Upper lobe of right lung (tissue), 1 donor: ENCODE measurements around the gene MAP3K6. TPM values are rescaled to one million over a fixed set of nuclear protein-coding genes. Genes with fewer than 3 reads are reported as not detected.

Experiments
- ATAC-seq: fragments of 200-7000 bp; cut with Tn5 transposase; one replicate; pipeline ENCODE4 v1.9.1; 2020; ENCODE audit warnings: mild to moderate bottlenecking, moderate library complexity
- DNase-seq: peaks from one replicate; pipeline ENCODE4 v3.0.0-alpha.2; 2020
- H3K27ac ChIP-seq: fragments of 200-600 bp; one replicate; pipeline ENCODE4 v1.8.0; 2022
- H3K27me3 ChIP-seq: fragments of 200-600 bp; one replicate; pipeline ENCODE4 v1.8.0; 2022; ENCODE audit warnings: mild to moderate bottlenecking
- H3K36me3 ChIP-seq: fragments of 200-600 bp; one replicate; pipeline ENCODE4 v1.8.0; 2022
- H3K4me1 ChIP-seq: fragments of 200-600 bp; one replicate; pipeline ENCODE4 v1.8.0; 2022
- H3K4me3 ChIP-seq: fragments of 200-600 bp; one replicate; pipeline ENCODE4 v1.8.0; 2022; ENCODE audit warnings: mild to moderate bottlenecking
- H3K9me3 ChIP-seq: fragments of 200-600 bp; one replicate; pipeline ENCODE4 v1.8.0; 2022
- CTCF ChIP-seq: fragments of 200-600 bp; IDR thresholded peaks from one replicate; pipeline ENCODE4 v1.8.0; 2022; ENCODE audit warnings: antibody characterized with exemption
- intact Hi-C: fragments of 100-400 bp; cut with DNase I; formaldehyde crosslinking; loops from one replicate; pipeline ENCODE4 v1.11.0; 2022
- total RNA-seq: library from RNA; stranded (reverse); fragmentation: NEBNext Ultra II Directional; extraction: Animal tissue kit (Norgen Biotek cat#: 25700); gene quantifications from one replicate; pipeline ENCODE4 v1.2.1, GENCODE V29; 2021
- donor health status: DM: no; HTN: yes; CAD: no; lungs with severe emphysema.

The MAP3K6 gene
- total RNA-seq, 1 donor from 2014 or later, result 144 TPM

GRCh38 chr1:27356619-27357280 is 10.0 kb downstream of the MAP3K6 start:
- Histone ChIP-seq H3K4me1 (no peaks in the 10 kb centered on the region), H3K27ac (no peak overlapping the region), H3K9me3 (no peaks in the 10 kb centered on the region), H3K36me3 (peaks cover 84% of the 10 kb centered on the region), H3K27me3 (no peaks in the 10 kb centered on the region), H3K4me3 (no peak overlapping the region)
- DNase-seq, result no peak
- TF ChIP-seq CTCF, result no peak
- no peak for ATAC-seq
- intact Hi-C loops, result no loop called here

GRCh38 chr1:27356277-27356618 is 10.5 kb downstream of the MAP3K6 start:
- H3K27ac ChIP-seq, result no peak overlapping the region
- intact Hi-C loops, result no loop called here

GRCh38 chr1:27355683-27356082 is 11.1 kb downstream of the MAP3K6 start:
- DNase-seq, result no peak
- Histone ChIP-seq H3K4me1 (peaks cover 6% of the 10 kb centered on the region), H3K27ac (no peak overlapping the region), H3K4me3 (no peak overlapping the region), H3K27me3 (no peaks in the 10 kb centered on the region), H3K36me3 (peaks cover 73% of the 10 kb centered on the region), H3K9me3 (no peaks in the 10 kb centered on the region)
- intact Hi-C loops, result no loop called here
- TF ChIP-seq CTCF, result no peak
- no peak for ATAC-seq

More at GRCh38 chr1:27356277-27356618, 10.5 kb downstream of the MAP3K6 start:
- Histone ChIP-seq H3K27me3 (no peaks in the 10 kb centered on the region), H3K9me3 (no peaks in the 10 kb centered on the region), H3K36me3 (peaks cover 79% of the 10 kb centered on the region), H3K4me1 (peaks cover under 1% of the 10 kb centered on the region), H3K4me3 (no peak overlapping the region)
- DNase-seq (no peak), ATAC-seq (no peak)
- TF ChIP-seq CTCF, result no peak

- ATAC-seq, result no peak
- H3K4me1 ChIP-seq, result peaks cover 13% of the 10 kb centered on the region
- intact Hi-C loops, result no loop called here
Measured at GRCh38 chr1:27353629-27354028, 13.1 kb downstream of the MAP3K6 start.

GRCh38 chr1:27353166-27353565 is 13.6 kb downstream of the MAP3K6 start:
- no peak for TF ChIP-seq CTCF
- ATAC-seq (no peak), DNase-seq (no peak)
- Histone ChIP-seq H3K36me3 (peaks cover 48% of the 10 kb centered on the region), H3K9me3 (no peaks in the 10 kb centered on the region), H3K4me1 (peaks cover 13% of the 10 kb centered on the region), H3K27ac (no peak overlapping the region), H3K27me3 (no peaks in the 10 kb centered on the region), H3K4me3 (no peak overlapping the region)
- intact Hi-C loops, result no loop called here

More at GRCh38 chr1:27353629-27354028, 13.1 kb downstream of the MAP3K6 start:
- TF ChIP-seq CTCF, result no peak
- H3K4me3 ChIP-seq, result no peak overlapping the region
- no peaks in the 10 kb centered on the region for H3K27me3 ChIP-seq
- no peaks in the 10 kb centered on the region for H3K9me3 ChIP-seq
- peaks cover 53% of the 10 kb centered on the region for H3K36me3 ChIP-seq
- no peak overlapping the region for H3K27ac ChIP-seq
- DNase-seq, result no peak
